Right cardiac atrium (tissue), 5 donors: ENCODE results near the gene CHRM5. TPM values are rescaled to one million over a fixed set of nuclear protein-coding genes. Genes with fewer than 3 reads are reported as not detected.

Experiments
- ATAC-seq, 2 donors: fragments of 200-7000 bp; cut with Tn5 transposase; one replicate each; pipeline versions ENCODE4 v1.8.0 to v1.9.1; 2020; ENCODE audit warnings: moderate library complexity in 2 of 2, mild to moderate bottlenecking in 1 of 2
- DNase-seq, 3 donors: peaks; one replicate each; pipeline ENCODE4 v3.0.0-alpha.2; 2020
- H3K27ac ChIP-seq: one replicate; pipeline ENCODE4 v1.5.1; 2013; ENCODE audit warnings: mild to moderate bottlenecking, low read length, control low read depth, moderate library complexity
- H3K27me3 ChIP-seq: one replicate; pipeline ENCODE4 v1.6.1; 2013; ENCODE audit not compliant: control insufficient read depth, insufficient read depth
- H3K4me1 ChIP-seq: one replicate; pipeline ENCODE4 v1.6.1; 2013; ENCODE audit warnings: low read length; ENCODE audit not compliant: control insufficient read depth, insufficient read depth
- H3K4me3 ChIP-seq: one replicate; pipeline ENCODE4 v1.5.1; 2013; ENCODE audit warnings: low read length, control low read depth
- H3K9me3 ChIP-seq: one replicate; pipeline ENCODE4 v1.6.1; 2013; ENCODE audit warnings: low read length; ENCODE audit not compliant: control insufficient read depth
- WGBS: extraction: QIAGEN DNeasy Blood & Tissue Kit; methylation state at CpG from one replicate; pipeline ENCODE4 v1.1.7; 2013; 5-methylcytosine and 5-hydroxymethylcytosine counted together
- intact Hi-C, 4 donors: fragments of 100-400 bp; cut with DNase I; formaldehyde crosslinking; loops; one replicate each; pipeline versions ENCODE4 v1.11.0 to v1.14.0; 2022 to 2023
- polyA plus RNA-seq: library from polyadenylated mRNA; stranded (reverse); fragments of 200-250 nt; gene quantifications from one replicate; pipeline ENCODE4 v1.2.3, GENCODE V29; 2013
- total RNA-seq, 4 donors: library from RNA; stranded (reverse); fragmentation: NEBNext Ultra II Directional; extraction: Animal tissue kit (Norgen Biotek cat#: 25700); gene quantifications; one replicate each; pipeline ENCODE4 v1.2.1, GENCODE V29; 2021
- donor health status: healthy with polysubstance abuse.
- donor health status: DM: no; HTN: yes; CAD: no.
- donor health status: DM: no; HTN: no; CAD: no.
- donor health status: DM: no; HTN: yes; CAD: no; lungs with severe emphysema.
- donor health status: DM: yes; HTN: yes; CAD: no.

The CHRM5 gene
- total and polyA plus RNA-seq, 5 donors, result not detected

DNA sequence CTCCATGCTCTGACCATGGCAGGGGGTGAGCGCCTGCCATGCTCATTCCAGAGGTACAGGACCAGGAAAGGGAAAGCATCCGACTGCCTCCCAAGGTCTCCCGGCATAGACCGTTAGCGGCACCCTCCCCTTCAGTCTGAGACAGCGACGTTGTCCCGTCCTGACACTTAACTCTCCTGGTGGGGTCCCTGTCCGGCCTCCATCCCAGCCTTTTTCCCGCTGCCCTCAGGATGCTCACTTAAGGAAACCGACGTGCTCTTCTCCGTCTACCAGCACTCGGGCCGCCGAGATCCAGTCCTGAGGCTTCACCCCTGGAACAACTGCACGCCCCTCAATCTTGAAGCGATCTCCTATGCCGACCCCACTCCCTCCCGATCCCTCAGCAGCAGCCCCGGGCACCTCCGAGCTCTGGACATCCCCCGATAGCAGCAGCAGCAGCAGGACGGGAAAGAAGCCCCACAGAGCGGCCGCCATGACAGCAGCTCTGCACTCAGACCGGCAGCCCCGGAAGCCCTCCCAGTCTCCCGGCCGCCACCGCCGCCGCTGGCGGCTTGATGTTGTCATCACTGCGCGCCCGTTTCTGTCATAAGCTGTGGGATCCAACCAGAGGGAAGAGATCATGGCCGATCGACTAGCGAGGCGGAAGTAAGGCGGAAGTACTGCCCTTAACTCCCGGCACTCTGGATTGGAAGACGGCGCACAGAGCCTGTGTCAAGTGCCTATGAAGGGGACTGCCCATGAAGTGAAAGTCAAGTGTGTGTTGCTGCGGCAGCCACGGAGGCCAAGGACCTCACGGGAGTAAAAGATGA is 133.3 kb downstream of the CHRM5 start, which contains the start of the genes EMC7 and PGBD4:
Gene EMC7, minus strand, starts transcription at position 497 of the 809 bp plus-strand sequence. Its CDS starts 23 bp downstream, at position 474.
Gene PGBD4, plus strand, starts transcription at position 718 of the 809 bp plus-strand sequence. CDS start 449 bp downstream, outside the sequence.
- DNase-seq (peak; percentile 99), ATAC-seq (peak; percentile 100)
- intact Hi-C loops, result loop anchor here in 2 of 4 donors (5.0 kb wide), 2 partner anchors 111 to 121 kb away; partner anchors contain the start of gene KATNBL1 (in 1 of the 2)
- Histone ChIP-seq H3K27me3 (no peaks in the 10 kb centered on the region), H3K4me1 (peaks cover 4% of the 10 kb centered on the region), H3K4me3 (peak within 1 kb of the TSS; percentile 93), H3K9me3 (no peaks in the 10 kb centered on the region), H3K27ac (peak within 1 kb of the TSS; percentile 94)
- WGBS, result under 1% methylated on average over 48 of the region's 48 CpGs

DNA sequence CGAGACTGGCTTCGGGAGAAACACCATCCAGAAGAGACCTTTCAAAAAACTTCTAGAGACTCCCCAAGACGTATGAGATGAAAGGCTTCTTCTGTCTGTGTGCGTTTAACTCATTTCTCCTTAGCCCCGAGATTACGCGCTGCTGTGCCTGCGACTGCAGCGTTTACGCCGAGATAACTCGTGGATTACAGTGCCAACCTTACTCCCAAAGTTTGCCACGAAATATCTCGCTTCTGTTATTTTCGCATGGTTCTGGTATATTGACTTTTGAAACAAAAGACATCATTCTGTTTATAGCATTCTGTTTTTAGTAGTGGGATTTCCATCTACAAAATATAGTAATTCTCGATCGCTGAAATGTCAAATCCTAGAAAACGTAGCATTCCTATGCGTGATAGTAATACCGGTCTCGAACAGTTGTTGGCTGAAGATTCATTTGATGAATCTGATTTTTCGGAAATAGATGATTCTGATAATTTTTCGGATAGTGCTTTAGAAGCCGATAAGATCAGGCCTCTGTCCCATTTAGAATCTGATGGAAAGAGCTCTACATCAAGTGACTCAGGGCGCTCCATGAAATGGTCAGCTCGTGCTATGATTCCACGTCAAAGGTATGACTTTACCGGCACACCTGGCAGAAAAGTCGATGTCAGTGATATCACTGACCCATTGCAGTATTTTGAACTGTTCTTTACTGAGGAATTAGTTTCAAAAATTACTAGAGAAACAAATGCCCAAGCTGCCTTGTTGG is 134.1 kb downstream of the CHRM5 start:
- ATAC-seq, result peak; percentile 22 to 37
- Histone ChIP-seq H3K27ac (peak overlapping the region; percentile 77), H3K27me3 (no peaks in the 10 kb centered on the region), H3K9me3 (no peaks in the 10 kb centered on the region), H3K4me1 (peaks cover 4% of the 10 kb centered on the region), H3K4me3 (peak overlapping the region; percentile 93)
- WGBS, result 22% methylated on average over 29 of the region's 29 CpGs
- intact Hi-C loops, result loop anchor here in 2 of 4 donors (5.0 kb wide), 2 partner anchors 110 to 120 kb away; partner anchors contain the start of gene KATNBL1 (in 1 of the 2)
- no peak for DNase-seq

DNA sequence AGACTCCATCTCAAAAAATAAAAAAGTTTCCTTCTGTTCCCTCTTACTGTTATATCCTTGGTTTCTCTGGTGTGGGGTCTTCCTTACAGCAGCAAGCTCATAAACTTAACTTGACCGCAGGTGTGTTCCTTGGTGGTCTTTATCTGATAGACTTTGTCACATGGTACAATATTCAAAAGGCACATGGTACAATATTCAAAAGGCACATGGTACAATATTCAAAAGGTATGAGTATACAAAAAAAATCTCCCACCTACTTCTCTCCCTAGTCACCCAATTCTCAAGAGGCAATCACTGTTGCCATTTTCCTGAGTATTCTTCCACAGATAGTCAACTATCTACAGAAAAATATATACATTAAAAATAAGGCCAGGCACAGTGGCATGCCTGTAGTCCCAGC is 138.1 kb downstream of the CHRM5 start:
- intact Hi-C loops, result no loop called here
- no peak for ATAC-seq
- WGBS, result 92% methylated on average over 1 of the region's 1 CpG
- no peak for DNase-seq
- Histone ChIP-seq H3K9me3 (no peaks in the 10 kb centered on the region), H3K27ac (no peak overlapping the region), H3K27me3 (no peaks in the 10 kb centered on the region), H3K4me3 (no peak overlapping the region), H3K4me1 (peaks cover 4% of the 10 kb centered on the region)

DNA sequence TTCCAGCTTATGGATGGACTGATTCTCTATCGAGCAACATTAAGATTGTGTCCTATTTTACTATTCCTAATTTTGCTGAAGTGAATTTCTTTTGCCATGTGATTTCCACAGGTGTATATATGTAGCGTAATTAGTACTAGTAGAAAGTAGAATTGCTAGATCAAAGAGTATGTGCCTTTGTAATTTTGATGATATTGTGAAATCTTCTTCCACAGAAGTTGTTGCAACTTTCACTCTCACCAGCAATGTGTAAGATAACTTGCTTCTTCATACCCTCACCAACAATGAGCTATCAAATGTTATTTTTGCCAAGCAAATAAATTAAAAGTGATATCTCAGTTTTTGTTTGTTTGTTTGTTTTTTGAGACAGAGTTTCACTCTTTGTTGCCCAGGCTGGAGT is 139.0 kb downstream of the CHRM5 start:
- no peaks in the 10 kb centered on the region for H3K27me3 ChIP-seq
- no peak overlapping the region for H3K27ac ChIP-seq
- peaks cover 4% of the 10 kb centered on the region for H3K4me1 ChIP-seq
- WGBS, result 85% methylated on average over 2 of the region's 2 CpGs
- no peak for DNase-seq
- ATAC-seq, result no peak
- H3K4me3 ChIP-seq, result no peak overlapping the region
- no peaks in the 10 kb centered on the region for H3K9me3 ChIP-seq
- intact Hi-C loops, result no loop called here

DNA sequence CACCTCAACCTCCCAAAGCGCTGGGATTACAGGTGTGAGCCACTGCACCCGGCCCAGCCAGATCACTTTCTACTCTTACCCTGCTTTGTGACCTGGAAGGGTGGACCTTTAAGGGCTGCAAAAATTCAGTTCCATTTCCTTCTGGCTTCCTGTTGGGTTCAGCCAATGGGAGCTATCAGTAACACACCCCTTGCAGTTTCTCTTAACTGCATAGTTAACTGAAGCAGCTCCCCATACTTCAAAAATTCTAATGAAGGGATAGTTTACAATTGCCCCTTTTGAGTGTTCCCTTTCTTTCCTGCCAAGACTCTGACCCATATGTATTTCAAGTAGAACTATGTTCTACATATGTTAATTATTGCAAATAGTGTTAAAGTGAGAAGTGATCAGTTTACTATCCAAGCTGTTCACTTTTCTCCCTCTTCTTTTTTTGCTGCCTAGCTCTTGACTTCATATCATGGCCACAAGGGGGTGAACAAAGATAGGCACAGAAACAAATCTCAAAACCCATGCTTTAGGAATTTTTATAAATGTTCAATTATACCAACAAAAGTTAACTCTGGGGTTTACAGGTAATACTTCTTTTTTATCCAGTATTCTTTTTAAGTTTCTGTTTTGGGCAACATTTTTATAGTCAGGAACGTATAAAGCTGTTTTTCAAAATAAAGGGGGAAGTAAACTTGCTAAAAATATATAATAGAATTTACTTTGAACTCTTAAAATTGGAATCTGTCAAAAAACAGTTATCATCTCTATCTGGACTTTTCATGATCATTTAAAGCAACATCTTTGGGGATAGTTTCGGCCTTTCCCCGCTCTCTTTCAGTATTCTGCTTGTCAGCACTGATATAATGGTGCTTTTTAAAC is 141.7 kb downstream of the CHRM5 start:
- DNase-seq, result no peak
- H3K27me3 ChIP-seq, result no peaks in the 10 kb centered on the region
- no peaks in the 10 kb centered on the region for H3K4me1 ChIP-seq
- ATAC-seq, result no peak
- no peak overlapping the region for H3K27ac ChIP-seq
- no peak overlapping the region for H3K4me3 ChIP-seq
- no peaks in the 10 kb centered on the region for H3K9me3 ChIP-seq
- WGBS, result 59% methylated on average over 5 of the region's 5 CpGs
- intact Hi-C loops, result no loop called here

DNA sequence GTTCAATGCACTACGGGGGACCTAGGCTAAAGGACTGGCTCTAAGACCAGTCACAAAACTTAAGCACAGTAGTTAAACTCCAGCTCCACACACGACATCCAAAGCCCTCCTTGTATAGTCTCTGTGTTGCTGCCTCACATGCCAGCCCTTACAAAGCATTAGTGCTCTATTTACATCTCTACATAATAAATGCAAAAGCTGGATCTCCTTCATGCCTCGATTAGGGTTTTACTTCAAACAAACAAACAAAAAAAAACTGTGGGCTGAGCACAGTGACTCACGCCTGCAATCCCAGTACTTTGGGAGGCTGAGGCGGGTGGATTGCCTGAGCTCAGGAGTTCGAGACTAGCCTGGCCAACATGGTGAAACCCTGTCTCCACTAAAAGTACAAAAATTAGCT is 143.2 kb downstream of the CHRM5 start:
- H3K4me3 ChIP-seq, result no peak overlapping the region
- no peaks in the 10 kb centered on the region for H3K27me3 ChIP-seq
- no peaks in the 10 kb centered on the region for H3K9me3 ChIP-seq
- no peaks in the 10 kb centered on the region for H3K4me1 ChIP-seq
- intact Hi-C loops, result no loop called here
- DNase-seq (no peak), ATAC-seq (no peak)
- no peak overlapping the region for H3K27ac ChIP-seq
- WGBS, result 74% methylated on average over 6 of the region's 6 CpGs

DNA sequence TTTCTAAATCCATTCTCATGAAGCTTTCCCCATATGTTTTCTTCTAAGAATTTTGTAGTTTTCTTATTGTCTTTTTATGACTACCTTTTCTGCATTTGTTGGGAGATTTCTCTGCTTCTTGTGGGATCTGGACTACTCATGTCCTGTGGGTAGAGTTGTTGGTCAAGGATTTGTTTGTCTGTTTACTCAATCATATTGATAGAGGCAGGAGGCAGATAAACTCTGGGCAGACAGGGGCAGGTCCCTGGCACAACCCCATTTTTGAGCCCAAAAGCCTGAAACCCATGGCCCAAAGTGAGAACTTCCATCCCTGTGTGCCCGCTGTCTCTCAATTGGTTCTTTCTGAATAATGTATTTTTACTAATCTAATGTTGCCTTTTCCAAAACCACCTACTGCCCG is 145.9 kb downstream of the CHRM5 start:
- 48% methylated on average over 2 of the region's 2 CpGs for WGBS
- ATAC-seq, result no peak
- no peak for DNase-seq
- Histone ChIP-seq H3K27ac (no peak overlapping the region), H3K27me3 (no peaks in the 10 kb centered on the region), H3K9me3 (no peaks in the 10 kb centered on the region), H3K4me1 (no peaks in the 10 kb centered on the region), H3K4me3 (no peak overlapping the region)
- intact Hi-C loops, result no loop called here

DNA sequence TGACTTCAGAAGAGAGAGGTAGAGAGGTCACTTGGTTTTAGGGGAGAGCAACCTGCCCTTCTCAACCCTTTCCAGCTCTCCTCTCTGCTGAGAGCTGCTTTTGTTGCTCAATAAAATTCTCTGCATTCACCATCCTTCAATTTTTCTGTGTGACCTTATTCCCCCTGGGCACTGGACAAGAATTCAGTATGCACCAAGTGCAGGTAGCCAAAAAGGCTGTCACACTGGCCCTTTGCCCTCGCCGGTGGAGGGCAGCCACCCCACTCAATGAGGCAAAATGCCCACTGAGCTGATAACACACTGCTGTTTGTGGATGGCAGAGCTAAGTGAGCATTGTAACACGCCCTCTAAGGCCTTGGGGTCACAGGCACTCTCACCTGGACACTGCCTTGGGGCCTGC is 146.4 kb downstream of the CHRM5 start:
- Histone ChIP-seq H3K4me3 (no peak overlapping the region), H3K27me3 (no peaks in the 10 kb centered on the region), H3K4me1 (no peaks in the 10 kb centered on the region), H3K27ac (no peak overlapping the region), H3K9me3 (no peaks in the 10 kb centered on the region)
- intact Hi-C loops, result no loop called here
- ATAC-seq (no peak), DNase-seq (no peak)
- WGBS, result 86% methylated on average over 3 of the region's 3 CpGs

DNA sequence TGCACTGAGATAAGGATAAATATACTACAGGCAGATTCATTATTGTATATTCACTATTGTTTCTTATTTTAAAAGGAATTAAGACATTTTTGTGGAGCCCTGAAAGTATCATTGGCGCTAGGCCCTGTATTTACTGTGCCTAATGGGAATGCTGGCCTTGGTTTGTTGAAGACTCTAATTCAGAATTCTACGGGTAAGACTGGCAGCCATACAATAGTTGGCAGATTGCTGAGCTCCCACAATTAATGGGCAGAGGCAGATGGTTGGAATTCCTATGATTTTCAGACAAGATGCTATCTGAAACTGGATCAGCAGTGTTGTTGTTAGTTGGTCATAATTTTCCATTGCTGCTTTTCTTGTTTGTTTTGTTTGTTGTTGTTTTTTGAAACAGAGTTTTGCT is 148.3 kb downstream of the CHRM5 start:
- intact Hi-C loops, result no loop called here
- DNase-seq, result no peak
- Histone ChIP-seq H3K9me3 (no peaks in the 10 kb centered on the region), H3K4me1 (no peaks in the 10 kb centered on the region), H3K4me3 (no peak overlapping the region), H3K27ac (no peak overlapping the region), H3K27me3 (no peaks in the 10 kb centered on the region)
- 81% methylated on average over 2 of the region's 2 CpGs for WGBS
- no peak for ATAC-seq
